ENCODE measurements around the gene AARS2. TPM values are rescaled to one million over a fixed set of nuclear protein-coding genes. Genes with fewer than 3 reads are reported as not detected.

The AARS2 gene
- total and polyA plus RNA-seq, 2 of the 4 experiments (the other 2 are of a cell fraction), result 9.1 to 10.4 TPM

DNA sequence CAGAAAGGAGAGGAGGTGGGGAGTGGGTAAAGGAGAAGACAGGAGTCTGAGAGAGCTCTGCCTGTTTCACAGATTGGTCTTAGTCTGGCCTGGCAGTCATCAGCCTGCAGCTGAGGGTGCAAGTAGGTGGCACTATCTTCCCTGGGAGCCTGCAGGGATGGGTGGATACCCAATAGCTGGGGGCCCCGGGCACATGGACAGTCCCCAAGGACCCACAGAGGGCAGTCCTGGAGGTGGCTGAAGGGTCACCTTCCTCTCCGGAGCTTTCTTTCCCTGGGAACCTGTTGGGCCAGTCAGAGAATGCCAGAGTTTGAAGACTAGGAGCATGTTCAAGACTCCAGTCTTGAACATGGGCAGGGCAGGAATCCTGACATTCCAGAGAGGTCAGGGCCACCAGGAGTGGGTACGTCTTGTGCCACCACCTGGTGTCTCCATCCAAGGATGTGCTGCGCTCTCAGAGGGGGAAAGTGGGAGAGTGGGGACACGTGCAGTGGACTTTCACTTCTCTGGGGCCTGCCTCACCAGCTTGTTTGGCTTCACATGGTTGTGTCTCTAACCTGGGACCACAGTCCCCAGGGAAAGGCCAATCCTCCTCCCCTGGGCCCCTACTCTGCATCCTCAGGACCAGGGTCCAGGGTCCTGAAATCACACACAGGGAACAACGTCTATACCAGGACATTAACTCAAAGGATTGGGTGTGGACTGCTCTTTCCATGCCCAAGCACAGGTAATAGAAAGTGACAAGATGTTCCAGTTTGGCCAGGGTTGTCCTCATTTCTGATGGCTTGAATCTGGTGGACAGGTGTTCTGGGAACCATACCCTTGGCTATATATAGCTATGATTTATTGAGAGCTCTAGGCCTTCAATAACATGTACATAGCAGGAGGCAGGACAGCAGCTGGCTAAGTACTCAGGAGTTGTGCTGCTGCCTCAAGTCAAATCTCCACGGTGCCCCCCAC is 18.0 kb downstream of the AARS2 start:
- no peak overlapping the region for H3K14ac ChIP-seq (replicated peaks; ENCODE audit: low read depth, low read length)
- POLR2A ChIA-PET (ENCODE audit: unreplicated experiment), result no interaction called here
- DNase-seq, result no peak
- no peak overlapping the region for H4K5ac ChIP-seq (ENCODE audit: low read depth, low read length)
- no peaks in the 10 kb centered on the region for H3K4me1 ChIP-seq (ENCODE audit: control insufficient read depth, insufficient read depth, low read length)
- no peak overlapping the region for H2BK120ac ChIP-seq (ENCODE audit: low read depth, low read length)
- ATAC-seq (ENCODE audit: low read depth), result no peak
- H2BK15ac ChIP-seq (ENCODE audit: low read depth, low read length), result no peak overlapping the region
- CTCF ChIA-PET, result interaction anchor here (1.1 kb wide), 1 partner anchor 18 kb away, joined by 3 read pairs; the partner anchor contains the start of gene AARS2
- H3K4me2 ChIP-seq (ENCODE audit: low read depth, low read length), result no peak overlapping the region
- no peaks in the 10 kb centered on the region for H3K36me3 ChIP-seq (ENCODE audit: control insufficient read depth, insufficient read depth, low read length)
- dilution Hi-C loops (cut with HindIII; ENCODE audit: low sequenced_read_pairs, unreplicated experiment) (no loop called here), in situ Hi-C loops (cut with MboI; ENCODE audit: low sequenced_read_pairs) (no loop called here), intact Hi-C loops (cut with micrococcal nuclease) (no loop called here)
- H2AK5ac ChIP-seq (ENCODE audit: low read depth, low read length), result no peak overlapping the region
- BruUV-seq (replicated peaks), result no TSS peak
- no peak overlapping the region for H3K23ac ChIP-seq (ENCODE audit: low read depth, low read length)
- H3K4me3 ChIP-seq (ENCODE audit: insufficient read depth, low read depth, low read length), result no peak overlapping the region
- H2BK20ac ChIP-seq (ENCODE audit: low read depth, low read length), result no peak overlapping the region
- WGBS, 2 experiments (ENCODE audit: extremely low coverage in 2 of 2, insufficient read length in 1 of 2), result 65% methylated on average over 3 of the region's 7 CpGs; no CpG with 5 or more reads in 1 of the 2 experiments
- H3K27ac ChIP-seq (ENCODE audit: insufficient read depth, low read length), result no peak overlapping the region
- H2AFZ ChIP-seq (replicated peaks; ENCODE audit: low read length, poor library complexity), result no peak overlapping the region
- no peak overlapping the region for H4K8ac ChIP-seq (ENCODE audit: low read depth in 2 of 2, low read length in 2 of 2)
- H3K9ac ChIP-seq (ENCODE audit: low read depth, low read length), result no peak overlapping the region
- no peaks in the 10 kb centered on the region for H4K20me1 ChIP-seq (ENCODE audit: insufficient read depth, low read length)
- no peaks in the 10 kb centered on the region; the same call in 1 of the 2 replicates for H3K9me1 ChIP-seq (ENCODE audit: insufficient read depth, low read length)
- H3K4ac ChIP-seq (ENCODE audit: low read depth, low read length), result no peak overlapping the region
- H3K18ac ChIP-seq (ENCODE audit: low read depth, low read length), result no peak overlapping the region
- no peak overlapping the region for H2AK9ac ChIP-seq (replicated peaks; ENCODE audit: low read depth, low read length, poor library complexity)
- H2BK5ac ChIP-seq (ENCODE audit: low read depth, low read length, poor library complexity, severe bottlenecking), result no peak overlapping the region
- TF ChIP-seq SMC3 (IDR thresholded peaks at IDR 0.05; ENCODE audit: low read depth, low read length) (no peak), CEBPB (IDR thresholded peaks at IDR 0.05; ENCODE audit: low read depth, low read length) (no peak), RFX5 (IDR thresholded peaks at IDR 0.05; ENCODE audit: low read depth, low read length) (no peak), RCOR1 (IDR thresholded peaks at IDR 0.05; ENCODE audit: insufficient replicate concordance, low read length) (no peak), RAD21 (IDR thresholded peaks at IDR 0.05; ENCODE audit: low read length) (no peak), MAFK (IDR thresholded peaks at IDR 0.05; ENCODE audit: low read depth, low read length) (no peak), MXI1 (IDR thresholded peaks at IDR 0.05; ENCODE audit: borderline replicate concordance, low read depth, low read length) (no peak), FOS (IDR thresholded peaks at IDR 0.05; ENCODE audit: low read depth, low read length) (no peak), CHD1 (IDR thresholded peaks at IDR 0.05; ENCODE audit: low read depth, low read length) (no peak)
- TF ChIP-seq, protein P1, sequence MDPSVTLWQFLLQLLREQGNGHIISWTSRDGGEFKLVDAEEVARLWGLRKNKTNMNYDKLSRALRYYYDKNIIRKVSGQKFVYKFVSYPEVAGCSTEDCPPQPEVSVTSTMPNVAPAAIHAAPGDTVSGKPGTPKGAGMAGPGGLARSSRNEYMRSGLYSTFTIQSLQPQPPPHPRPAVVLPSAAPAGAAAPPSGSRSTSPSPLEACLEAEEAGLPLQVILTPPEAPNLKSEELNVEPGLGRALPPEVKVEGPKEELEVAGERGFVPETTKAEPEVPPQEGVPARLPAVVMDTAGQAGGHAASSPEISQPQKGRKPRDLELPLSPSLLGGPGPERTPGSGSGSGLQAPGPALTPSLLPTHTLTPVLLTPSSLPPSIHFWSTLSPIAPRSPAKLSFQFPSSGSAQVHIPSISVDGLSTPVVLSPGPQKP (IDR thresholded peaks at IDR 0.05; ENCODE audit: borderline replicate concordance, low read depth, low read length), result no peak
- TF ChIP-seq, protein P2, sequence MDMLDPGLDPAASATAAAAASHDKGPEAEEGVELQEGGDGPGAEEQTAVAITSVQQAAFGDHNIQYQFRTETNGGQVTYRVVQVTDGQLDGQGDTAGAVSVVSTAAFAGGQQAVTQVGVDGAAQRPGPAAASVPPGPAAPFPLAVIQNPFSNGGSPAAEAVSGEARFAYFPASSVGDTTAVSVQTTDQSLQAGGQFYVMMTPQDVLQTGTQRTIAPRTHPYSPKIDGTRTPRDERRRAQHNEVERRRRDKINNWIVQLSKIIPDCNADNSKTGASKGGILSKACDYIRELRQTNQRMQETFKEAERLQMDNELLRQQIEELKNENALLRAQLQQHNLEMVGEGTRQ (IDR thresholded peaks at IDR 0.05; ENCODE audit: low read depth, low read length), result no peak
- H3K9me3 ChIP-seq (ENCODE audit: control insufficient read depth, insufficient read depth, low read length), result no peaks in the 10 kb centered on the region
- no peak overlapping the region for H4K91ac ChIP-seq (ENCODE audit: insufficient read depth, low read depth, low read length)
- peaks cover 50% of the 10 kb centered on the region for H3K27me3 ChIP-seq (ENCODE audit: control insufficient read depth, insufficient read depth, low read length)
- no peaks in the 10 kb centered on the region for H3K79me1 ChIP-seq (ENCODE audit: low read depth in 1 of 2, low read length in 2 of 2)
- H3K56ac ChIP-seq (ENCODE audit: extremely low read depth, insufficient read depth, low read length), result no peak overlapping the region

All from IMR-90 (cell line).